HUES64 (cell line): ENCODE results near the gene STK10. TPM values are rescaled to one million over a fixed set of nuclear protein-coding genes. Genes with fewer than 3 reads are reported as not detected.

Experiments used
- H3K27ac ChIP-seq: 2 replicates; pipeline ENCODE4 v1.7.0; 2013; ENCODE audit warnings: low read depth, low read length, inconsistent platforms
- H3K27me3 ChIP-seq: 2 replicates; pipeline ENCODE4 v1.6.1; 2013; ENCODE audit warnings: mild to moderate bottlenecking, low read length; ENCODE audit not compliant: insufficient read depth
- H3K36me3 ChIP-seq: 2 replicates; pipeline ENCODE4 v1.6.1; 2013; ENCODE audit warnings: mild to moderate bottlenecking, low read length; ENCODE audit not compliant: insufficient read depth
- H3K4me1 ChIP-seq: 2 replicates; pipeline ENCODE4 v1.6.1; 2013; ENCODE audit warnings: mild to moderate bottlenecking, low read length, moderate library complexity; ENCODE audit not compliant: insufficient read depth
- H3K4me3 ChIP-seq: 2 replicates; pipeline ENCODE4 v1.5.1; 2013; ENCODE audit warnings: mild to moderate bottlenecking, low read length, moderate library complexity
- H3K9ac ChIP-seq: 2 replicates; pipeline ENCODE4 v1.6.1; 2013; ENCODE audit warnings: mild to moderate bottlenecking, low read depth, low read length
- H3K9me3 ChIP-seq: 2 replicates; pipeline ENCODE4 v1.6.1; 2013; ENCODE audit warnings: low read depth, low read length; ENCODE audit not compliant: insufficient read depth
- WGBS: fragments of 150-250, 120-280 bp; methylation state at CpG from one replicate; pipeline ENCODE4 v1.1.7; 2013; ENCODE audit warnings: missing lambda C conversion rate; 5-methylcytosine and 5-hydroxymethylcytosine counted together
- polyA plus RNA-seq, 2 experiments: library from polyadenylated mRNA; stranded (reverse); fragments of 50-300 nt; gene quantifications; one replicate each; pipeline ENCODE4 v1.2.3, GENCODE V29; 2013

Gene STK10
- 5.6 TPM for polyA plus RNA-seq (2013, experiment 1 of 2)
- polyA plus RNA-seq (2013, experiment 2 of 2): 6.5 TPM

GRCh38 chr5:172188033-172188892 is at the start of gene STK10:
STK10 (minus strand) TSS chr5:172188224; CDS start chr5:172188042, 182 bp downstream.
- WGBS: under 1% methylated on average over 102 of the region's 102 CpGs

GRCh38 chr5:172235827-172236736 is 48.1 kb upstream of the STK10 start:
- Histone ChIP-seq H3K9me3 (no peaks in the 10 kb centered on the region), H3K4me3 (no peak overlapping the region), H3K4me1 (peaks cover 11% of the 10 kb centered on the region), H3K9ac (no peak overlapping the region), H3K27ac (no peak overlapping the region), H3K27me3 (no peaks in the 10 kb centered on the region), H3K36me3 (peaks cover 33% of the 10 kb centered on the region)
- 93% methylated on average over 2 of the region's 3 CpGs for WGBS

More at GRCh38 chr5:172188033-172188892, at the start of gene STK10:
- Histone ChIP-seq H3K9ac (peak within 1 kb of the TSS; percentile 70), H3K9me3 (no peaks in the 10 kb centered on the region), H3K4me1 (peaks cover 7% of the 10 kb centered on the region; the same call in 1 of the 2 replicates), H3K27ac (peak within 1 kb of the TSS; percentile 69; the same call in 1 of the 2 replicates), H3K4me3 (peak within 1 kb of the TSS; percentile 66), H3K27me3 (peaks cover 3% of the 10 kb centered on the region; the same call in 1 of the 2 replicates), H3K36me3 (no peaks in the 10 kb centered on the region)

- no peak overlapping the region for H3K4me3 ChIP-seq
- H3K27ac ChIP-seq: no peak overlapping the region
- H3K4me1 ChIP-seq: peaks cover 11% of the 10 kb centered on the region
- no peak overlapping the region for H3K9ac ChIP-seq
- 60% methylated on average over 3 of the region's 4 CpGs for WGBS
- H3K36me3 ChIP-seq: peaks cover 39% of the 10 kb centered on the region
- no peaks in the 10 kb centered on the region for H3K9me3 ChIP-seq
- no peaks in the 10 kb centered on the region for H3K27me3 ChIP-seq
These were observed 47.2 kb upstream of the STK10 start for GRCh38 chr5:172235132-172235780.

- Histone ChIP-seq H3K27ac (no peak overlapping the region), H3K4me3 (no peak overlapping the region), H3K36me3 (peaks cover 48% of the 10 kb centered on the region), H3K9me3 (no peaks in the 10 kb centered on the region), H3K9ac (no peak overlapping the region), H3K4me1 (peaks cover 11% of the 10 kb centered on the region), H3K27me3 (no peaks in the 10 kb centered on the region)
- 91% methylated on average over 4 of the region's 4 CpGs for WGBS
These were observed 46.0 kb upstream of the STK10 start for GRCh38 chr5:172234031-172234430.

GRCh38 chr5:172229904-172230303 is 41.9 kb upstream of the STK10 start:
- Histone ChIP-seq H3K4me3 (no peak overlapping the region), H3K9ac (no peak overlapping the region), H3K4me1 (peaks cover 6% of the 10 kb centered on the region; the same call in 1 of the 2 replicates), H3K27me3 (no peaks in the 10 kb centered on the region), H3K27ac (no peak overlapping the region), H3K36me3 (peaks cover 75% of the 10 kb centered on the region), H3K9me3 (no peaks in the 10 kb centered on the region)
- WGBS: no CpG with 5 or more reads among the region's 1 CpG

GRCh38 chr5:172224996-172225395 is 37.0 kb upstream of the STK10 start:
- H3K9me3 ChIP-seq: no peaks in the 10 kb centered on the region
- no peaks in the 10 kb centered on the region for H3K27me3 ChIP-seq
- no peak overlapping the region for H3K27ac ChIP-seq
- no peak overlapping the region for H3K4me3 ChIP-seq
- peaks cover 6% of the 10 kb centered on the region; the same call in 1 of the 2 replicates for H3K4me1 ChIP-seq
- no peak overlapping the region for H3K9ac ChIP-seq
- 100% methylated on average over 1 of the region's 1 CpG for WGBS
- peaks cover 68% of the 10 kb centered on the region for H3K36me3 ChIP-seq

- no peak overlapping the region for H3K4me3 ChIP-seq
These were observed 36.2 kb upstream of the STK10 start for GRCh38 chr5:172223901-172224873.

GRCh38 chr5:172219296-172219695 is 31.3 kb upstream of the STK10 start:
- Histone ChIP-seq H3K4me1 (no peaks in the 10 kb centered on the region), H3K36me3 (peaks cover 50% of the 10 kb centered on the region), H3K27ac (no peak overlapping the region), H3K4me3 (no peak overlapping the region), H3K9ac (no peak overlapping the region), H3K27me3 (no peaks in the 10 kb centered on the region), H3K9me3 (0 out of 2 replicates have a peak, but pooled peaks cover under 1% of the 10 kb centered on the region)
- WGBS: 94% methylated on average over 2 of the region's 2 CpGs

More at GRCh38 chr5:172223901-172224873, 36.2 kb upstream of the STK10 start:
- Histone ChIP-seq H3K27me3 (no peaks in the 10 kb centered on the region), H3K9me3 (no peaks in the 10 kb centered on the region), H3K9ac (0 out of 2 replicates have a peak overlapping the region, but pooled peaks have one; percentile 10), H3K36me3 (peaks cover 62% of the 10 kb centered on the region), H3K4me1 (peaks cover 6% of the 10 kb centered on the region; the same call in 1 of the 2 replicates), H3K27ac (no peak overlapping the region)
- 91% methylated on average over 9 of the region's 10 CpGs for WGBS

GRCh38 chr5:172216345-172216744 is 28.3 kb upstream of the STK10 start:
- Histone ChIP-seq H3K36me3 (peaks cover 45% of the 10 kb centered on the region), H3K9me3 (0 out of 2 replicates have a peak, but pooled peaks cover 3% of the 10 kb centered on the region), H3K9ac (no peak overlapping the region), H3K4me1 (no peaks in the 10 kb centered on the region), H3K4me3 (no peak overlapping the region), H3K27ac (no peak overlapping the region), H3K27me3 (no peaks in the 10 kb centered on the region)
- WGBS: 99% methylated on average over 3 of the region's 3 CpGs
